ENCODE measurements around the gene HOPX.

HOPX gene

GRCh38 chr4:56653461-56654237 is 27.4 kb downstream of the HOPX start:
- Histone ChIP-seq H3K27ac (no peak overlapping the region), H3K36me3 (no peaks in the 10 kb centered on the region), H3K27me3 (ENCODE audit: insufficient read depth, low read depth, severe bottlenecking) (peaks cover 3% of the 10 kb centered on the region), H3K9me3 (ENCODE audit: severe bottlenecking) (no peaks in the 10 kb centered on the region), H3K4me3 (ENCODE audit: low read depth, low read length) (no peak overlapping the region)
- DNase-seq: no peak
- TF ChIP-seq CTCF (IDR thresholded peaks at IDR 0.05; ENCODE audit: low read depth, low read length): no peak

GRCh38 chr4:56652196-56652595 is 28.9 kb downstream of the HOPX start:
- Histone ChIP-seq H3K4me3 (ENCODE audit: low read depth, low read length) (no peak overlapping the region), H3K36me3 (no peaks in the 10 kb centered on the region), H3K27ac (no peak overlapping the region), H3K27me3 (ENCODE audit: insufficient read depth, low read depth, severe bottlenecking) (peaks cover 3% of the 10 kb centered on the region), H3K9me3 (ENCODE audit: severe bottlenecking) (no peaks in the 10 kb centered on the region)
- no peak for TF ChIP-seq CTCF (IDR thresholded peaks at IDR 0.05; ENCODE audit: low read depth, low read length)
- DNase-seq: no peak

- Histone ChIP-seq H3K36me3 (no peaks in the 10 kb centered on the region), H3K27me3 (ENCODE audit: insufficient read depth, low read depth, severe bottlenecking) (no peaks in the 10 kb centered on the region), H3K4me3 (ENCODE audit: low read depth, low read length) (no peak overlapping the region), H3K27ac (no peak overlapping the region), H3K9me3 (ENCODE audit: severe bottlenecking) (no peaks in the 10 kb centered on the region)
- no peak for DNase-seq
- no peak for TF ChIP-seq CTCF (IDR thresholded peaks at IDR 0.05; ENCODE audit: low read depth, low read length)
These were observed 30.1 kb downstream of the HOPX start for GRCh38 chr4:56651056-56651350.

GRCh38 chr4:56650262-56651055 is 30.6 kb downstream of the HOPX start:
- Histone ChIP-seq H3K27ac (no peak overlapping the region), H3K27me3 (ENCODE audit: insufficient read depth, low read depth, severe bottlenecking) (no peaks in the 10 kb centered on the region), H3K4me3 (ENCODE audit: low read depth, low read length) (no peak overlapping the region), H3K9me3 (ENCODE audit: severe bottlenecking) (no peaks in the 10 kb centered on the region), H3K36me3 (no peaks in the 10 kb centered on the region)
- peak; percentile 35 for TF ChIP-seq CTCF (IDR thresholded peaks at IDR 0.05; ENCODE audit: low read depth, low read length)
- DNase-seq: no peak

- H3K36me3 ChIP-seq: no peaks in the 10 kb centered on the region
- no peak overlapping the region for H3K27ac ChIP-seq
- no peak for TF ChIP-seq CTCF (IDR thresholded peaks at IDR 0.05; ENCODE audit: low read depth, low read length)
- no peaks in the 10 kb centered on the region for H3K9me3 ChIP-seq (ENCODE audit: severe bottlenecking)
- no peak for DNase-seq
- no peak overlapping the region for H3K4me3 ChIP-seq (ENCODE audit: low read depth, low read length)
- H3K27me3 ChIP-seq (ENCODE audit: insufficient read depth, low read depth, severe bottlenecking): no peaks in the 10 kb centered on the region
These were observed 31.4 kb downstream of the HOPX start for GRCh38 chr4:56649445-56650261.

All from WERI-Rb-1 (cell line).